MCF 10A (cell line): ENCODE measurements around the gene CAPSL. TPM values are rescaled to one million over a fixed set of nuclear protein-coding genes. Genes with fewer than 3 reads are reported as not detected.
"Not testable (repeated sequence)": the region's sequence is repeated elsewhere in the genome, so short reads cannot be mapped to it uniquely, and the experiment has no call there.

Experiments used
- BruUV-seq: library from RNA; stranded (reverse); fragments of 400-500 nt; replicated peaks from 2 replicates; lab custom pipeline; 2021; lab: Mats Ljungman, UMichigan
- CTCF ChIA-PET: fragments of 300-600 bp; sonication (Branson Sonifier 250); formaldehyde crosslinking; extraction: SDS; loops from one replicate; lab custom pipeline; 2021; ENCODE audit warnings: antibody characterized with exemption, inconsistent platforms; lab: Yijun Ruan, JAX
- POLR2A ChIA-PET: fragments of 300-600, 350-650 bp; sonication (Branson Sonifier 250); formaldehyde crosslinking; extraction: SDS; loops from one replicate; lab custom pipeline; 2020; ENCODE audit warnings: antibody characterized with exemption, inconsistent platforms; lab: Yijun Ruan, JAX
- DNase-seq: peaks from one replicate; pipeline ENCODE4 v3.0.0-alpha.2; 2018; ENCODE audit not compliant: unreplicated experiment
- H3K27ac Mint-ChIP-seq: one replicate; pipeline ENCODE4 v1.8.0; 2022; ENCODE audit warnings: mild to moderate bottlenecking, low read depth, mixed read lengths; ENCODE audit not compliant: unreplicated experiment
- H3K27me3 Mint-ChIP-seq: one replicate; pipeline ENCODE4 v1.8.0; 2022; ENCODE audit warnings: mixed read lengths; ENCODE audit not compliant: insufficient read depth, unreplicated experiment
- H3K36me3 Mint-ChIP-seq: one replicate; pipeline ENCODE4 v1.8.0; 2022; ENCODE audit warnings: mild to moderate bottlenecking, moderate library complexity, mixed read lengths; ENCODE audit not compliant: insufficient read depth, unreplicated experiment
- H3K4me1 Mint-ChIP-seq: one replicate; pipeline ENCODE4 v1.8.0; 2022; ENCODE audit warnings: mixed read lengths; ENCODE audit not compliant: insufficient read depth, unreplicated experiment
- H3K4me3 Mint-ChIP-seq: one replicate; pipeline ENCODE4 v1.8.0; 2022; ENCODE audit warnings: mild to moderate bottlenecking, moderate library complexity, mixed read lengths; ENCODE audit not compliant: unreplicated experiment
- H3K9me3 Mint-ChIP-seq: one replicate; pipeline ENCODE4 v1.8.0; 2022; ENCODE audit warnings: mixed read lengths; ENCODE audit not compliant: unreplicated experiment
- CTCF ChIP-seq: fragments of 200-600 bp; IDR thresholded peaks from one replicate; pipeline ENCODE4 v1.8.0; 2022; ENCODE audit warnings: antibody characterized with exemption, mild to moderate bottlenecking; ENCODE audit not compliant: unreplicated experiment
- intact Hi-C: fragments of 100-400 bp; cut with micrococcal nuclease; formaldehyde crosslinking; loops from 2 replicates; pipeline ENCODE4 v1.14.1; 2022
- total RNA-seq: library from RNA; stranded (reverse); gene quantifications from 2 replicates; pipeline ENCODE4 v1.2.3, GENCODE V29; 2022

The CAPSL gene
- total RNA-seq, 1 experiment from 2014 or later = not detected

DNA sequence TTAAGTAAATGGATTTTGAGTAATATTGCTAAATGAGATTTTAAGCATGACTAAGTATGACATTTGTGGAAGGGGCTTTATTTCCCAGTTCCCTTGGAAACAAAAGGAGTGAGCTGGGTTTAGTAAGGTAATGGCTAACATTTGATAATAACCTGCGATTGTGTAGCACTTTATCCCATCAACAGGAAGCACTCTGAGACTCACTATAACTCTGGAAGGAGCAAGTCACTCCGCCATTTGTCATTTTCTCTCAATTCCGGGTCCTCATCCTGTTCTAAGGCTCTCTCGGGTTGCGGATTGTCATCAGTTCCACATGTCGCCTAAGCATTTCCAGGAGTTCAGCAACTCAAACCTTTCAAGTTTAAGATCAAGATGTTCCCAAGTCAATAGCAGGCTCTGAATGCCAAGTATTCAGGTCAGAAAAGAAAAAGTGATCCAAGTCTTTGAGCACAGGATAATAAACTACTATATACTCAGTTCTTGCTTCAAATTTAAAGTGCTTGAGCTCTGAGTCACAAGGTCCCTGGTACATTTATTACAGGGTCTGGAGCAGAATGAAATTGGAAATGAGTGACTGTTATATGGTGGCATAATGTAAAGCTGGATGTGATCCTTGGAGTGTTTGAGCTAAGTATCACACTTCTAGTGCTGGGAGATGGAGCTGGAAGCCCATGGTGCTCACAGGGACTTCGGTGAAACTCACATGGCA is 39.3 kb downstream of the CAPSL start:
- Mint-ChIP-seq H3K4me1 (peaks cover 7% of the 10 kb centered on the region), H3K9me3 (no peaks in the 10 kb centered on the region), H3K36me3 (no peaks in the 10 kb centered on the region), H3K4me3 (no peak overlapping the region), H3K27ac (no peak overlapping the region), H3K27me3 (no peaks in the 10 kb centered on the region)
- no peak for DNase-seq
- no TSS peak for BruUV-seq
- intact Hi-C loops = no loop called here
- ChIA-PET CTCF (interaction anchor here (0.5 to 0.6 kb wide), 2 partner anchors 247 to 300 kb away, joined by 3 to 4 read pairs; no protein-coding TSS in a partner anchor), POLR2A (no interaction called here)
- no peak for TF ChIP-seq CTCF

DNA sequence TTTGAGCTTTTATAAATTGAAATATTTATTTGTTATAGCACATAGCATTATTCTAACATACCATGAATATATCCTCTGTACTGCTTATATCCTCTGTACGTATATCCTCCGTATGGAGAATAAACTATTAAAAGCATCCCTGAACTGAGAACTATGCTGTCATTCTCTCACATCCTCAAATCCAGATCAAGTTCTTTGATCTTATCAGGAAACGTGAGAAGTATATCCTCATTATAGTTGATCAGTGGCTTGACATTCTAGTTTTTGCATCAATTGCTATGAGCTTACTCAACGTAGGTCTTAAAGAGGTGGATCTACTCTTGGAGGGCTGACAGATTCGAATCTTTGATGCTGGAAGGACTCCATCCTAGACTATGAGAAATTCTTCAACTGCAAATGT is 44.3 kb downstream of the CAPSL start:
- Mint-ChIP-seq H3K4me1 (peaks cover under 1% of the 10 kb centered on the region), H3K27ac (no peak overlapping the region), H3K27me3 (no peaks in the 10 kb centered on the region), H3K9me3 (no peaks in the 10 kb centered on the region), H3K4me3 (no peak overlapping the region), H3K36me3 (no peaks in the 10 kb centered on the region)
- intact Hi-C loops = no loop called here
- TF ChIP-seq CTCF = no peak
- ChIA-PET POLR2A (no interaction called here), CTCF (interaction anchor here (1.1 to 1.4 kb wide), 2 partner anchors 31 to 117 kb away, joined by 3 to 6 read pairs; no protein-coding TSS in a partner anchor)
- no peak for DNase-seq
- no TSS peak for BruUV-seq

- POLR2A ChIA-PET, H3K27me3 Mint-ChIP-seq, BruUV-seq, H3K36me3 Mint-ChIP-seq, H3K4me1 Mint-ChIP-seq, H3K4me3 Mint-ChIP-seq, H3K9me3 Mint-ChIP-seq, DNase-seq, H3K27ac Mint-ChIP-seq, intact Hi-C loops: not testable (repeated sequence)
- CTCF ChIA-PET = interaction anchor here (1.4 kb wide), 1 partner anchor 116 kb away, joined by 3 read pairs; no protein-coding TSS in a partner anchor
Observed at GRCh38 chr5:35892799-35893198, 45.6 kb downstream of the CAPSL start.

- intact Hi-C loops = no loop called here
- H3K27me3 Mint-ChIP-seq = no peaks in the 10 kb centered on the region
- DNase-seq = no peak
- no peaks in the 10 kb centered on the region for H3K4me1 Mint-ChIP-seq
- no peaks in the 10 kb centered on the region for H3K9me3 Mint-ChIP-seq
- H3K4me3 Mint-ChIP-seq = no peak overlapping the region
- ChIA-PET POLR2A (no interaction called here), CTCF (interaction anchor here (1.4 kb wide), 1 partner anchor 36 kb away, joined by 6 read pairs; no protein-coding TSS in a partner anchor)
- BruUV-seq = no TSS peak
- no peak overlapping the region for H3K27ac Mint-ChIP-seq
- H3K36me3 Mint-ChIP-seq = no peaks in the 10 kb centered on the region
- no peak for TF ChIP-seq CTCF
Observed at GRCh38 chr5:35890021-35891020, 48.1 kb downstream of the CAPSL start.
